ENCODE results near the gene PRDM11.

The PRDM11 gene

GRCh38 chr11:45165806-45166603 is 19.6 kb downstream of the PRDM11 start:
- intact Hi-C loops (cut with DNase I; ENCODE audit: low total_unique reads), result no loop called here
- Histone ChIP-seq H3K27ac (no peak overlapping the region), H3K27me3 (no peaks in the 10 kb centered on the region), H3K36me3 (no peaks in the 10 kb centered on the region), H3K9me3 (no peaks in the 10 kb centered on the region), H3K4me1 (peaks cover 0 to 57% (median 50%) of the 10 kb centered on the region in 4 donors), H3K4me3 (no peak overlapping the region)
- no peak for TF ChIP-seq CTCF (IDR thresholded peaks at IDR 0.05)
- peak in 1 of 2 donors; percentile 37 for DNase-seq

- no peak for TF ChIP-seq CTCF (IDR thresholded peaks at IDR 0.05)
- no peaks in the 10 kb centered on the region for H3K27me3 ChIP-seq
- DNase-seq, result peak in 1 of 2 donors; percentile 25
- H3K36me3 ChIP-seq, result no peaks in the 10 kb centered on the region
- H3K9me3 ChIP-seq, result no peaks in the 10 kb centered on the region
- intact Hi-C loops (cut with DNase I; ENCODE audit: low total_unique reads), result no loop called here
- H3K27ac ChIP-seq, result no peak overlapping the region
- H3K4me3 ChIP-seq, result no peak overlapping the region
- peaks cover 0 to 51% (median 44%) of the 10 kb centered on the region in 4 donors for H3K4me1 ChIP-seq
These were observed 20.1 kb downstream of the PRDM11 start for GRCh38 chr11:45166604-45166897.

- no peak overlapping the region for H3K27ac ChIP-seq
- H3K27me3 ChIP-seq, result no peaks in the 10 kb centered on the region
- H3K4me3 ChIP-seq, result no peak overlapping the region
- TF ChIP-seq CTCF (IDR thresholded peaks at IDR 0.05), result no peak
- H3K4me1 ChIP-seq, result peaks cover 0 to 44% (median 37%) of the 10 kb centered on the region in 4 donors
- intact Hi-C loops (cut with DNase I; ENCODE audit: low total_unique reads), result no loop called here
- DNase-seq, result no peak
- no peaks in the 10 kb centered on the region for H3K36me3 ChIP-seq
- H3K9me3 ChIP-seq, result no peaks in the 10 kb centered on the region
These were observed 20.8 kb downstream of the PRDM11 start for GRCh38 chr11:45167283-45167682.

- DNase-seq, result peak in 1 of 2 donors; percentile 55
- H3K27ac ChIP-seq, result no peak overlapping the region
These were observed 22.1 kb downstream of the PRDM11 start for GRCh38 chr11:45168366-45169130.

More at GRCh38 chr11:45168366-45169130, 22.1 kb downstream of the PRDM11 start:
- intact Hi-C loops (cut with DNase I; ENCODE audit: low total_unique reads), result no loop called here
- Histone ChIP-seq H3K4me3 (no peak overlapping the region), H3K36me3 (no peaks in the 10 kb centered on the region), H3K9me3 (no peaks in the 10 kb centered on the region), H3K27me3 (no peaks in the 10 kb centered on the region), H3K4me1 (peaks cover 0 to 31% (median 24%) of the 10 kb centered on the region in 4 donors)
- no peak for TF ChIP-seq CTCF (IDR thresholded peaks at IDR 0.05)
